Esophagus squamous epithelium (tissue), 4 donors: ENCODE data around the gene FOXP1.

Source experiments
- POLR2A ChIP-seq, 4 donors: fragments of 450-650 bp; IDR thresholded peaks; one replicate each; pipeline ENCODE4 v1.6.1; 2017; ENCODE audit warnings: antibody characterized with exemption in 4 of 4, mild to moderate bottlenecking in 4 of 4, moderate library complexity in 3 of 4
- TF ChIP-seq, protein P1 (sequence below), 6 experiments: fragments of 450-650 bp in 4 of 6; fragments of 200-600 bp in 2 of 6; sonication (generic) in 2 of 6; IDR thresholded peaks; one replicate each; pipeline ENCODE4 v1.5.1; 2016 to 2019; ENCODE audit warnings: antibody characterized with exemption in 6 of 6, mild to moderate bottlenecking in 4 of 6, moderate library complexity in 4 of 6

GRCh38 chr3:71271596-71271995 lies 311.9 kb downstream of the FOXP1 start:
- TF ChIP-seq, protein P1, sequence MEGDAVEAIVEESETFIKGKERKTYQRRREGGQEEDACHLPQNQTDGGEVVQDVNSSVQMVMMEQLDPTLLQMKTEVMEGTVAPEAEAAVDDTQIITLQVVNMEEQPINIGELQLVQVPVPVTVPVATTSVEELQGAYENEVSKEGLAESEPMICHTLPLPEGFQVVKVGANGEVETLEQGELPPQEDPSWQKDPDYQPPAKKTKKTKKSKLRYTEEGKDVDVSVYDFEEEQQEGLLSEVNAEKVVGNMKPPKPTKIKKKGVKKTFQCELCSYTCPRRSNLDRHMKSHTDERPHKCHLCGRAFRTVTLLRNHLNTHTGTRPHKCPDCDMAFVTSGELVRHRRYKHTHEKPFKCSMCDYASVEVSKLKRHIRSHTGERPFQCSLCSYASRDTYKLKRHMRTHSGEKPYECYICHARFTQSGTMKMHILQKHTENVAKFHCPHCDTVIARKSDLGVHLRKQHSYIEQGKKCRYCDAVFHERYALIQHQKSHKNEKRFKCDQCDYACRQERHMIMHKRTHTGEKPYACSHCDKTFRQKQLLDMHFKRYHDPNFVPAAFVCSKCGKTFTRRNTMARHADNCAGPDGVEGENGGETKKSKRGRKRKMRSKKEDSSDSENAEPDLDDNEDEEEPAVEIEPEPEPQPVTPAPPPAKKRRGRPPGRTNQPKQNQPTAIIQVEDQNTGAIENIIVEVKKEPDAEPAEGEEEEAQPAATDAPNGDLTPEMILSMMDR (IDR thresholded peaks at IDR 0.05), result no peak
- no peak for TF ChIP-seq POLR2A (IDR thresholded peaks at IDR 0.05)
